Measurements from ENCODE around the gene CADM1. TPM values are rescaled to one million over a fixed set of nuclear protein-coding genes. Genes with fewer than 3 reads are reported as not detected.

CADM1 gene
- total RNA-seq, 1 donor from 2014 or later, result 9.7 TPM

DNA sequence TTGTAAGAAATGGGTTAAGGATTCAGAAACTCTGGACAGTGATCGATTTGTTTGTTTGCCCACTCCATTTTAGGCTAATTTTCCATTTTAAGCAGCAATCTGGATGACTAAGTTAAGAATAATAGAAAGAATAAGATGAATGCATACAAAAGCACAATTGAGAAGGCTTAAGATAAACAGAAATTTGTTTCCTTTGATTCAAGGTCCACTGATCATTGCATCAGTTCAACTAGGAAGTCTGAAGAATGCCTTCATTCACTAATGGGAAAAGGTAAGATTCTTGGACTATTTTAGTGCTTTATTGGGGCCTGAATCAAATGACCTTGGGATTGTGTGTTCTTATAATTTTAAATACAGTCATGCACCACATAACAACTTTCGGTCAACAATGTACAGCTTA lies 140.8 kb downstream of the CADM1 start:
- no peak for DNase-seq (ENCODE audit: extremely low read depth, low read depth, low spot score)

DNA sequence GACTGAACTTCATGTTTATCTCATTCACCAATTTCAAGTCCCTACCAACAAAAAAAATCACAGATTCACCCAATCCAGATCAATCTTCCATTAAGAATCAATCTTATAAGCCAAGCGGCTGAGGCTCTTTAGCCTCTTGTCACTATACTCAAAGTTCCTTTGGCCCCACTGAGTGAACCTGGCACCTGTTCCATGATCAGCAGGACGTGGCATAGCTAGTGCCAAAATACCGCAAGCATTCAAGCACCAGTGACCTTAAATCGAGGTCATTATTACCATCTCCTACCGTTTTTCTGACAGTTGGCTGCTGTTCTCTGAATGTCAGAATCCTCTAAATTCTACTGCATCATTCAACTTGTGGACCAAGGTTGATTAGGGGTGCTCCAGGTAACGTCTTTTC lies 141.2 kb downstream of the CADM1 start:
- no peak for DNase-seq (ENCODE audit: extremely low read depth, low read depth, low spot score)

DNA sequence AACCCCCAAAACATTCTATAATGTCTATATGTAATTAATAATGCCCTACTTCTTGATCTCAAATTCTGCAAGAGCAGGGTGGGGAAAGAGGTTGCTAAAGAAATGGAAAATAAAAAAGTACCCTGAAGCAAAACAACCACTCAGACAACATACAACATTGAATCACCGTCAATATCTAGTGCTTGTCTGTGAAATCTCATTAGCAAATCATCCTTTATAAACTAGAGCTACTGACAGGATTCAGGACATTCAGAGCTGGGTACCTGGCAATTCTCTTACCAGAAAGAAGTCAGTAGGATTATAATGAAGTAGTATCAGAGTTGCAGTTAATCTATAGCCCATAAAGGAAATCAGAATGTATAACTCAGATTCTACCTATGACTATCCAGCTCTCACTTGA lies 143.2 kb downstream of the CADM1 start:
- DNase-seq (ENCODE audit: extremely low read depth, low read depth, low spot score), result no peak

DNA sequence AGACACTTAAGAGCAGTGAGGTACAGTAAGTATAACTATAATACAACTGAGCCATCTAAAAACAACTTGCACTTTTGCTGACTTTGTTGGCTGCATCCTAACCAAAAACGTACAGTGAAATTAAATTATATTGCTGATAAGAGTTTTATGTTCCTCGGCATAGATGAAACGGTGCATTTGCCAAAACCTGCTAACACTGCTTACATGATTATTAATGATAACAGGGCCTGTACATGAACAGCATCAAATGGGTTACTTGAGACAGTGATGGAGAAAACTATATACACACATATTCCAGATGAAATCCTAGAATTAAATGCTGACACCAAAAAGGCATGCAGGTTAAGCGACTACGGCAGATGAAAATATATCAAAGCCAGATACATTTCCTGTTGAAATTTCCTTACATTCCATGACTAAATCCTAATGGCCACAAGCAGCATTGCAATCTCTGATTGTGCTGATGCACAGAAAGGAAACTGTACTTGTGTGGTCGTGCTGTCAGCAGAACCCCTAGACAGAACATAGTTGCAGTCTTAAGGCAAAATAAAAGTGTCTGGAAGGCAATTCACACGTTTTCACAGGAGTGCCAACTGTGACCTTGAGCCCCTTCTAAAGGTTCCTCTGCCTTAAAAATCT lies 143.9 kb downstream of the CADM1 start:
- DNase-seq (ENCODE audit: extremely low read depth, low read depth, low spot score), result no peak

DNA sequence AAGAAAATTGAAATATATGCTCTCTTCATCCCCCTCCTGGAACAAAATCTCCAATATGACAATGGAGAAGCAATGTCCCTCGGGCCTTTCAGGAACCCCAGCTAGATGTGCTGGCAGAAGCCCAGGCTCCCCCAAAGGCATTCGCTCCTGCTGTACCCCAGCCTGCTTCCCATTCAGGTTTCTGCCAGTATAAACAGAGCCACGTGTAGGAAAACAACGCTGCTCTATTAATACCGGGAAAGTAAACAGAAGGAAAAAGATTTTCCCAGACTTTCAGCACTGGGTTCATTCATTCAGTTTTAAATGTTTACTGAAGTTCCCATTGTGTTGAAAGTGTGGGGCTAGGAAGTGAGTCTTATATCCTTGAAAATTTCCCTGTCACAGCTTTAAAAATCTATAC lies 147.1 kb downstream of the CADM1 start:
- DNase-seq (ENCODE audit: extremely low read depth, low read depth, low spot score), result no peak

DNA sequence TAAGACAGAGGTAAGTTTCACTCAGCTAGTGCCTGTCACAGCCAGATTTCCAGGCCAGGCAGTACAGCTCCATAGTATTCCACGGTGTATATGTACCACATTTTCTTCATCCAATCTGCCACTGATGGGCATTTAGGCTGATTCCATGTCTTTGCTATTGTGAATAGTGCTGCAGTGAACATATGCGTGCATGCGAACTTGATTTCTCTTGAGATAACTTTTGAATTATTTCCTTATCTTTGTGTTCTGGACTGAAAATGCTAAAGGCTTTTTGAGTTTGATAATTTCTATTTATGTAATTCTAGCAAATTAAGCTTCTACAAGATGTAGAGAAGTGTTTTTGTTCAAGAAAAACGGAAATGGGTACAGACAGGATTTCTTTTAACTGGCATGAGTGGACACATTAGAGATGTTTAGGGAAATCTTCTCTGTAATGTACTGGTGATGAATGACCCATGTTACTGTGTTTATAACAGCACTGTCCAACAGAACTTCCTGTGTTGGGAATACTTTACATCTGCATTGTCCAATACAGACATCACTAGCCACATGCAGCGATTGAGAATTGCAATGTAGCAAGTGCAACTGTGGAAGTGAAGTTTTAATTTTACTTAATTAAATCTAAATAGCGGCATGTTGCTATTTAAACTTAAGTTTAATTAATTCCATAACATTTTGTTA lies 151.3 kb downstream of the CADM1 start:
- no peak for DNase-seq (ENCODE audit: extremely low read depth, low read depth, low spot score)

DNA sequence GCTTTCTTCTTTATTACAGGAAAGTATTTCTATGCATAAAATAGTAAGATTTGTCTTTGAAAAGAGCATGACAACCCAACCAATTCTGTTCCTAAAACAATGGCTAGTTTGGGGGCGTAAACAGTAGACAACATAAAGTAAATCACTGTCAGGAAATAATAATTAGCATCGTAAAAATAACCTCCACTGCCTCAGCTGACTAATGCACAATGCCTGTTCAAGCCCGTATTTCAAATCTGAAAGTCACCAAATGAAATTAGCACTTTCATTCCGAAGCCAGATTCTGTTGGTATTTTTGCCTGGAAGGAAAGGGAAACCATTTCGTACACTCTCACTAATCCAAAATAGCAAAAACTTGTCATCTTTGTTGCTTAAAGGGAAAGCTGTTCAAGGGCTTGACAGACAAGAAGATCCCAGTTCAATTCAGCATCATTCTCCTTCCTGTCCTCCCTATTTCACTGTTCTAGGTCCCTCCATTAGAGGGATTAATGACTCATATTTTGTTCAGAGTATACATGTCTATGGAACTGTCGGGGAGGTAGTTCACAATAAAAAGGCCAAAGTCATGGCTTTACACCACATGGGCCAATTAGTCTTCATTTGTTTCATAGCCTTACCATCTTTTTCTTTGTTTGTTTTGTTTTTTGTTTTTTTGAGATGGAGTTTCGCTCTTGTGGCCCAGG lies 154.7 kb downstream of the CADM1 start:
- DNase-seq (ENCODE audit: extremely low read depth, low read depth, low spot score), result no peak

DNA sequence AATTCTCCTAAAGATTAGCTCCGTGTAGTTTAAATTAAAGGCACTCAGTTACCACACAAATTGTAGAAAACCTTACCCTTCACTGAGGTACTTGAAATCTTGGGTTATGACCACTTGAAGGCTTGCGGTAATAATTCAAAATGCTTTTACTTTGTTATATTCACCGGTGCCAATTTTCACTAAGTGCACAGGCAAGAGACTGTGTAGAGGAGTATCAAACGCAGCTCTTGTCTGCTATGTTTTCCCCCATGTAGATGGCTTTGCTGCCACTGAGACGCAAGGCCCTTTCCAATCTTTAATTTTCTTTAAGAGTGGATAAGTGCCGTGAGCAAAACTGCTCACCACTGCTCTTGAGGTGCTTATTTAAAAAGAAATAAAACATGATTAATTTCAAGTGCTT lies 155.8 kb downstream of the CADM1 start:
- DNase-seq (ENCODE audit: extremely low read depth, low read depth, low spot score), result no peak

DNA sequence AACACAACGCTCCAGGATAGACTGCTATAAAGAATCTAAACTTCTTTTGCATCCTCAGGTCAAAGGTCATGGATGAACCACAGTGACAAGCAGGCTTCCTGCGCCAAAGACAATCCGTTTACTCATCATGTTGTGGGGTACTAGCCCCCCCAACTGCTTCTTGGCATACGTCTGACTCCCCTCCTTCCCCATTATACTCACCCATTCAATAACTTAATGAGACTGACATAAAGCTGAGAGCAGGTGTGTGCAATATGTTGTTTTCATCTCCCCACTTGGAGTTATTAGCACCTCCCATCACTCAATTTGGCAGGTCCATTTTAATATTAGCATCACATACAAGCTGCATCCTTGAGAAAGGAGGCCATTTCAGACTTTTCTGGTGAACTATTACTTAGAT lies 157.1 kb downstream of the CADM1 start:
- DNase-seq (ENCODE audit: extremely low read depth, low read depth, low spot score), result no peak

DNA sequence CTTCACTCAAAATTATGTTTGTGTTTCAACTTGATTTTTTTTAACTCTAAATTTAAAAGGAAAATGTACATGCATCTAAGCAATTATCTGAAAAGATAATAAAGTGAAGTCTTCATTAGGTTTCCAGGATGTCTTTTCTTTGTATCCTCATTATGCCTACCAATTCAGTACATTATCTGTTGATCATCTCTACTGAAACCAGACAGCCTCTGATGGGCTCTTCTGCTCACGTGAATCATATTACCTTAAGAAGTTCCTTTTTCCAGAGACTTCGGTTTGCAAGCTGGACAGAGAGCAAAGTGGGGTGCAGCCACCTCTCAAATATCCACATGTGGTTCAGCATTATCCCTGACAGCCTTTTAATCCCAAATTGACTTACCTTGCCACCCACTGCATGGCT lies 158.4 kb downstream of the CADM1 start:
- DNase-seq (ENCODE audit: extremely low read depth, low read depth, low spot score), result no peak

DNA sequence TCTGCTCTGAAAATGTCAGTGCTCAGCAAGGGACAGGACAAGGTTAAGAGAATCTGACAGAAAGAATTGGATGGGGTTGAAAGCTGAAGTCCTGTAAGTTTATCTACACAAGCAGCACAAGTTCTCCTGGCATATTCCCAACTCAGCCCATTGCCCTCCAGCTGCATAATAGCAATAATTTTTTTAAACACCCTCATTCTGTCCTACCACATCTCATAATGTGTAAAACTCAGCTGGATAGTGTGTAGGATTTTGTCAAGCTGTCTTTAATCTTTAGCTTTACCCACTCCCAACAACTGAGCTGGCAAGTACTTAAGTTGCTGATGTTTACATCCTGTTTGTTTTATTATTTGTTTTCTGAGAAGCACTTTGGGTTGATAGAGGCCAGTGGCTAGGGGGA lies 158.9 kb downstream of the CADM1 start:
- no peak for DNase-seq (ENCODE audit: extremely low read depth, low read depth, low spot score)

DNA sequence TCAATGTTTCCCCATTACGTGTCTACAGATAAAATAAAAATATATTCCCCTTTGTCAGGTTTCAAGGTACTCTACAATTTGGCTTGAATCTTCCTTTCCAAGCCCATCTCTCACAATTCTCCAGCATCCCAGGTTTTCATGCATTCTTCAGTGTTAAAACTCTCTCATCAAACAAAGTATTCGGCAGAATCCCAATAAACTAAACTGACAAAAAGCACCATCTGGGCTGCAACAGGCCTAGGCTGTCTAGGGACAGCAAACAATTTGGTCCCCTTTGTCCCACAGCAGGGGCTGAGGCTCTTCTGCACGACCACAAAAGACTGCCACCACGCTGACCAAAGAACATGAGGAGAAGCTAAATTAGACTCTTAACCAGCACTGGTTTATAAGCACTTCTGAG lies 159.4 kb downstream of the CADM1 start:
- DNase-seq (ENCODE audit: extremely low read depth, low read depth, low spot score), result no peak

DNA sequence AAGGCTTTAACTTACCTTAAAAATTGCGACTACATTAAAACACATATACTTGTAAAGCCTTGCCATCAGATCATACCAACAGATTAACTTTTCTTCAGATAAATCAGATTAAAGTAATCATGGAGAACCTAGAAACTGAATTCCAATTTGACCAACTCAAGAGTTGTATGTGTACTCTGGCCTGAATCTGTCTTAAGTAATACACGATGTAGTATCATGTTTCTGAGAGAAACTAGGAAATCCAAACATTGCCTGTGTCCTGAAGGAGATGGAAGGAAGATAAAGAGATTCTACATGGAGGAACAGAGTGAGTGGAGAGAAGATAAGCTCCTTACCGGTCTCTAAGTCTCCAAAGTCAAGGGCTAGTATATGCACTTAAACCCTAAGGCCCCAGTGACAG lies 162.1 kb downstream of the CADM1 start:
- DNase-seq (ENCODE audit: extremely low read depth, low read depth, low spot score), result no peak

DNA sequence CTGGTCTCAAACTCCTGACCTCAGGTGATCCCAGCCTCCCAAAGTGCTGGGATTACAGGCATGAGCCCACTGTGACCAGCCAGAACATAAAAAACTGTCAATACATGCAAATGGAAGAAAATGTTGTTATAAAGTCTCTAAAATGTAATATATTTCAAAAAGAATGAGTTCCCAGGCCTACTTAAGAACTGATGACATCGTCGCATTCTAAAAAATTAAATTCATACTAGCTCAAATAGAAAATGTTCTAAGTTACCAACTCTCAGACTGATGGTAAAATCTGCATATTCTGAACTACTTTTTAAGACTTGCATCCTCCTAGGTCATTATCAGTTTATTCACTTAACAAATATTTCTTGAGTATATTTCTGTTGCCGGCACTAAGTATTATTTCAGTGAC lies 163.3 kb downstream of the CADM1 start:
- DNase-seq (ENCODE audit: extremely low read depth, low read depth, low spot score), result no peak

DNA sequence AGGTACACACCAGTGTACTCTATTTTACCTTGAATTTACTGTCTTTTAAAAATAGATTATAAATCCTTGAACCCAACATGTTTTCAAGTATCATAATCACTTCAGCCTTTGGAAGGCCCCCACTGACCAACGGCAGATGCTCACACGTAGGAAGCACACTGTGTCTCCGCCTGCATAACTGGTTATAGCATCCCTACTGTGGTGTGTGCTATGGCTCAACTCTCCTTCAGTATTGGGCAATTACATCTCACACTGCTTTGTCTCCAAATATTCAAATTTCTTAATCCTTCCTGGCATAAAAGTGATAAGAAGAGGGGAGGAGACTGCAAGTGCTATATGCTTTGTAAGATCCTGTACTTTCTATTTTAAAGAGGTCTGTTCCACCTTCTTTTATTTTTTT lies 165.7 kb downstream of the CADM1 start:
- DNase-seq (ENCODE audit: extremely low read depth, low read depth, low spot score), result no peak

DNA sequence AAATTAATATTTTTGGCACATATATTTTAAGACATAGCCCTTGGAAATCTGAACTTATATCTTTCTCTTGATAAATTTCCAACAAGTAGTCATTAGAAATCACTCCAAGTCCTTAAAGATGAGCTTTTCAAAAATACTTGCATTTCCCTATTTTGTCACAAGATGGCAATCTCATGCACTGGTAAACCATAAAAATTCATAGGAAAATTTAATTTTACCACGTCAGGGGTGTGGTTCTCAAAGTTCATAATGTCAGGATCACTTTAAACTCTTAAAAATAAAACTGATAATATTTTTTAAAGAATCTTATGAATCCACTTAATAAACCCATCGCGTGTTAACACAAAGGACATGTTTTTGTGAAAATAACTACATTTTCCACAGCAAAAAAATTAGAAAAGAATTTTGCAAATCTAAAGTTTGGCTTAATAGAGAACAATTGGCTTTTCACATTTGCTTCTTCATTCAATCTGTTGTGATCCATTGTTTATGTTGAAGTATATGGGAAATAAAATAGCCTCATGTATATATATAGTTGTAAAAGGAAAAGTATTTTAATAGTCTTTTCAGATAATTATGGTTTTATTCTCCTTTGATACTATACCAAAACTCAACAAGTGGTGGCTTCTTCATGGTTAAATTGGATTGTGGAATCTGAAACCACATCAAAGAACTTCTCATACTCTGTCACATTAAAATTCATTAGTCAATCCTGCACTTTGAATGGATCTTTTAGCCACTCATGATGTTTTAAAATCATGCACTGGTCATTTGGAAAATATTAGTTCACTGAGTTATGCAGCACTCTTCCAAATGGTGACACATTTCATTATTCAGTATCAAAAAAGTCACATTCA lies 169.1 kb downstream of the CADM1 start:
- DNase-seq (ENCODE audit: extremely low read depth, low read depth, low spot score), result peak; percentile 18

DNA sequence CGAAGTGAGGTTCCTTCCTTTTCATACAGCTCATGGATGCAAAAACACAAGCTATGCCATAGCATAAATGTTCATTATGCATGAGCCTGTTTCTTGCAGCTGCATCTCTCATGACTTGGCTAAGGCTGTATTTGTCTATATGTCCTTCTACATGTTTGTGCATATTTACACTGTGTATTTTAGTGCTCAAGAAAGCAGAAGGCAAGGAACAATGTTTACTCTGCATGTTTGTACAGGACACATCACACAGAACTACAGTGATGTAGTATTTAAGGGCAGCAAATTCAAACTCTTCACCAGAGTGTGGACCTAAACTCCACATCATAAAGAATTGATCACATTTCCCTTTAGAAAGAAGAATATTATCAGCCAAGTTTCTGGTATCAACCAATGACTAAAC lies 170.3 kb downstream of the CADM1 start:
- DNase-seq (ENCODE audit: extremely low read depth, low read depth, low spot score), result no peak

DNA sequence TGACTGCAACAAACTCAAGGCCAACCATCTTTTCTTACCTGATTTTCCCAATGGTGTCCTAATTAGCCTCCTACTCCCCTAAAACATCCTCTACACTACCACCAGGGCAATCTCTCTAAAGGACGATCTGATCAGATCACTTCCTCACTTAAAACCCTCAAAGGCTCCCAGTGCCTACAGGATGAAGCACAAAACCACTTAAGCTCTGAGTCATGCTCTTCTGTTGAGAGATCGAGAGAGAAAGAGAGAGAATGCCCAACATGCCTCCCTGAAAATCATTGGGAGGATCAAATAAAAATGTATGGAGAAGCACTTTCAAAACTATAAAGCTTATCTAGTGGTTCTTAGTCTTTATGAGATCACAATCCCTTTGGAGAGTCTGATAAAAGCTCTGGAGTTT lies 171.1 kb downstream of the CADM1 start:
- no peak for DNase-seq (ENCODE audit: extremely low read depth, low read depth, low spot score)

DNA sequence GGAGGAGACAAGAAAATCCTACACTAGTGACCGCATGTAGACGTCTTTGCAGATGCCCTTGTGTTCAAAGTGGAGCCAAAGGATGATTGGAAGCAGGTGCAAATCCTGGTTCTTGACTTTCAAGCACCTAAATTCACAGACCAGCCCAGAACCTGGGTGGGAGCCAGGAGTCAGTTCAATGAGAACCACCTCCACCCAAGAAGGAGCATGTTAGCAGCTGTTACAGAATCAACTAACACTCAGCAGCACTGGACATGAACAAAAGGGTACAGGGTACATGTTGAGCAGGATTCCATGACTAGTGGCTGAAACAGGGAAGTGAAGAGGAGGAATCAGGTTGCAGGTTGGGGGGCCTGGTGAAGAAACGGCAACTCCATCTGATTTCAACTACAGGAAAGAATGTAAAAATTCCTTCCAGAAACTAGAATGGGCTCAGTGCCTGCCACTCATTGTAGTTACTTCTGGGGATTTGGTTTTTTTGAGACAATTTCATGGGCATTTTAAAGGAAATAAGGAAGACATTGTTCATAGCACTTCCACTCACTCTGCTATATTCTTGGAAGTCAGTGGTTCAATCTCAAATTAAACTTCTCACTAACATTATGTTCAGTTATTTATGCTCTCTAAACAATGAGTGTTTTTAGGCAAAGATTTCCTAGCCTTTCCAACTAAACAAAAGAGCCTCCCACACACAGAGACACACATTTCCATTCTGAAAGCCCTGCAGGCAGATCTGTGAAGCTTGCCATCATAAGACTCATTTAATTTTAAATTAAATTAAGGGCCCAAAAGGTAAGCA lies 173.3 kb downstream of the CADM1 start:
- no peak for DNase-seq (ENCODE audit: extremely low read depth, low read depth, low spot score)

DNA sequence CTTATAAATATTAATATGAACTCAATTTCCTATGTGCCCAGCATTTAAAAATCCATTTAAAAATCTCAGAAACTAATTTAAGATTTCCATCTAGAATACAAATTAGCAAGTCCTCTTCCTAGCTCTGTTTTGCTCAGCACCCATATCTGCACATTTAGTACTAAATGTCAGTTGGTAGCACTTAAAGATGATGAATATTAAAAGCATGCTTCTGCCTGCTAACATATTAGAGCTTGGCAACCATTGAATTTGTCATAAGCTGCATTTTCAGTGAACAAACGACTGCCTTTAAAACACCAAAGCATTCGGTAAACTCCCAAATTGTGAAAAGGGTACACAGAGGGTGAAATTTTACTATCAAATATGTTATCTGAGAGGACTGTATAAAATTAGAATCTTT lies 177.7 kb downstream of the CADM1 start:
- DNase-seq (ENCODE audit: extremely low read depth, low read depth, low spot score), result no peak

DNA sequence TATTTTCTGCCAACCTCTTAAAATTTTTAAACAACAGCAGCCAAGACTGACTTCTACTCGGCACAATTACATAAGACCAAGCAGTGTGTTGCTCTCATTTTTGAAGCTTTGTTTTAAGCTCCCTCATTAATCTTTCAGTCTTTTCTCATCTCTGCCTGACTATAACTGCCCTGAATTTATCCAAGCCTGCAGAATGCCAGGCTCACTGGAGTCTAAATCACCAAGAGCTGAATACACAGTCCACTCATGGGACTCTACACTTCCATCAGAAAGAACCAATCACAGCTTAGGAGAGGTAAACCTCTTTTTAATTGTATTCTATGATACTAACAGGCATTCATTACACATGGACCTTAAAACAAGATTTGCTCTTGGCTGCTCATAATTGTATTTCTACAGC lies 178.7 kb downstream of the CADM1 start:
- no peak for DNase-seq (ENCODE audit: extremely low read depth, low read depth, low spot score)
